ENCODE measurements around the gene EIF4A3.

EIF4A3 gene

GRCh38 chr17:80138856-80139426, 8.0 kb downstream of the EIF4A3 start:
- DNase-seq, result no peak

- DNase-seq, result no peak
Observed at GRCh38 chr17:80137131-80137530, 9.8 kb downstream of the EIF4A3 start.

- no peak for DNase-seq
Observed at GRCh38 chr17:80133626-80133970, 13.3 kb downstream of the EIF4A3 start.

GRCh38 chr17:80132906-80133625, 13.9 kb downstream of the EIF4A3 start:
- no peak for DNase-seq

- no peak for DNase-seq
Observed at GRCh38 chr17:80130992-80131391, 15.9 kb downstream of the EIF4A3 start.

- no peak for DNase-seq
Observed at GRCh38 chr17:80129006-80129565, 17.8 kb downstream of the EIF4A3 start.

- DNase-seq, result no peak
Observed at GRCh38 chr17:80126449-80126715, 20.5 kb downstream of the EIF4A3 start.

- no peak for DNase-seq
Observed at GRCh38 chr17:80125656-80126448, 21.1 kb downstream of the EIF4A3 start.

GRCh38 chr17:80124351-80124981, 22.5 kb downstream of the EIF4A3 start:
- no peak for DNase-seq

GRCh38 chr17:80123791-80124190, 23.1 kb downstream of the EIF4A3 start:
- DNase-seq, result no peak

- DNase-seq, result no peak
Observed at GRCh38 chr17:80122926-80123505, 23.9 kb downstream of the EIF4A3 start.

- DNase-seq, result no peak
Observed at GRCh38 chr17:80122026-80122575, 24.8 kb downstream of the EIF4A3 start.

- DNase-seq, result no peak
Observed at GRCh38 chr17:80119839-80120238, 27.1 kb downstream of the EIF4A3 start.

- DNase-seq, result no peak
Observed at GRCh38 chr17:80119271-80119791, 27.6 kb downstream of the EIF4A3 start.

- no peak for DNase-seq
Observed at GRCh38 chr17:80118601-80119270, 28.2 kb downstream of the EIF4A3 start.

GRCh38 chr17:80117491-80118401, 29.2 kb downstream of the EIF4A3 start:
- DNase-seq, result no peak

- no peak for DNase-seq
Observed at GRCh38 chr17:80116921-80117380, 30.0 kb downstream of the EIF4A3 start.

- no peak for DNase-seq
Observed at GRCh38 chr17:80116276-80116920, 30.5 kb downstream of the EIF4A3 start.

- DNase-seq, result no peak
Observed at GRCh38 chr17:80115159-80115558, 31.8 kb downstream of the EIF4A3 start.

All from nucleus accumbens (tissue), 56 donors.